Esophagus squamous epithelium (tissue), 5 donors: ENCODE measurements around the gene PALD1. TPM values are rescaled to one million over a fixed set of nuclear protein-coding genes. Genes with fewer than 3 reads are reported as not detected.

Experiments used
- DNase-seq: peaks from one replicate; lab custom pipeline; 2025; lab: John Stamatoyannopoulos, UW
- H3K27ac ChIP-seq, 4 donors: fragments of 200-600 bp; sonication (generic); one replicate each; pipeline ENCODE4 v1.5.1; 2016 to 2019; ENCODE audit warnings: mild to moderate bottlenecking in 1 of 4
- H3K27me3 ChIP-seq, 4 donors: fragments of 200-600 bp; sonication (generic); 1 replicate in 3 of 4; 2 replicates in 1 of 4; pipeline versions ENCODE4 v1.5.1 to v1.6.0; 2017 to 2021; ENCODE audit warnings: antibody characterized with exemption in 1 of 4
- H3K36me3 ChIP-seq, 3 donors: fragments of 200-600 bp; sonication (generic); one replicate each; pipeline ENCODE4 v1.5.1; 2016 to 2019
- H3K4me1 ChIP-seq, 3 donors: fragments of 200-600 bp; sonication (generic); one replicate each; pipeline ENCODE4 v1.5.1; 2017 to 2019
- H3K4me3 ChIP-seq, 4 donors: fragments of 200-600 bp; sonication (generic); 1 replicate in 3 of 4; 2 replicates in 1 of 4; pipeline ENCODE4 v1.5.1; 2016 to 2019; ENCODE audit warnings: mild to moderate bottlenecking in 2 of 4, moderate library complexity in 1 of 4
- H3K9me3 ChIP-seq, 3 donors: fragments of 200-600 bp; sonication (generic); one replicate each; pipeline ENCODE4 v1.5.1; 2016 to 2019
- POLR2A ChIP-seq, 4 donors: fragments of 450-650 bp; IDR thresholded peaks; one replicate each; pipeline ENCODE4 v1.6.1; 2017; ENCODE audit warnings: antibody characterized with exemption in 4 of 4, mild to moderate bottlenecking in 4 of 4, moderate library complexity in 3 of 4
- WGBS, 2 donors: methylation state at CpG; one replicate each; pipeline ENCODE4 v1.1.5; 2018; 5-methylcytosine and 5-hydroxymethylcytosine counted together
- intact Hi-C: fragments of 100-400 bp; cut with DNase I; formaldehyde crosslinking; loops from one replicate; pipeline ENCODE4 v1.15.0; 2022
- total RNA-seq, 4 donors: library from RNA; depleted of rRNA; stranded (reverse); fragments of >200 nt; gene quantifications; one replicate each; pipeline ENCODE4 v1.1.0, GENCODE V29; 2016
- TF ChIP-seq, protein P1 (sequence below), 6 experiments: fragments of 450-650 bp in 4 of 6; fragments of 200-600 bp in 2 of 6; sonication (generic) in 2 of 6; IDR thresholded peaks; one replicate each; pipeline ENCODE4 v1.5.1; 2016 to 2019; ENCODE audit warnings: antibody characterized with exemption in 6 of 6, mild to moderate bottlenecking in 4 of 6, moderate library complexity in 4 of 6
- donor health status: DM: yes; HTN: yes; CAD: no.

The PALD1 gene
- total RNA-seq, 4 donors from 2014 or later = 2.6 to 11.3 (median 4.5) TPM

DNA sequence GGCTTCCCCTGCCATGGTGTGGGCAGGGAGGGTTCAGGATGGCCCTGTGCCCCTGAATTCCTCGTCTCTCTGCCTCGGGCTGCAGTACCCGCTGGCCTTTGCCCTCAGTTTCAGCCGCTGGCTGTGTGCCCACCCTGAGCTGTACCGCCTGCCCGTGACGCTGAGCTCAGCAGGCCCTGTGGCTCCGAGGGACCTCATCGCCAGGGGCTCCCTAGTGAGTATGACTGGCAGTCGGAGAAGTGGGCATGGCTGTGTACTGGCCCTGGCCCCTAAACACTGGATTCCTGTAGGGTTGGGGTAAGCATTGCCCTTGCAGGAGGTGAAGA is 59.6 kb downstream of the PALD1 start:
- H3K9me3 ChIP-seq = no peaks in the 10 kb centered on the region
- H3K36me3 ChIP-seq = peaks cover 0 to 16% (median 0%) of the 10 kb centered on the region in 3 donors
- 88 to 94% methylated on average over 4 to 5 of the region's 10 CpGs for WGBS, 2 donors
- no peak for TF ChIP-seq POLR2A (IDR thresholded peaks at IDR 0.05)
- TF ChIP-seq, protein P1, sequence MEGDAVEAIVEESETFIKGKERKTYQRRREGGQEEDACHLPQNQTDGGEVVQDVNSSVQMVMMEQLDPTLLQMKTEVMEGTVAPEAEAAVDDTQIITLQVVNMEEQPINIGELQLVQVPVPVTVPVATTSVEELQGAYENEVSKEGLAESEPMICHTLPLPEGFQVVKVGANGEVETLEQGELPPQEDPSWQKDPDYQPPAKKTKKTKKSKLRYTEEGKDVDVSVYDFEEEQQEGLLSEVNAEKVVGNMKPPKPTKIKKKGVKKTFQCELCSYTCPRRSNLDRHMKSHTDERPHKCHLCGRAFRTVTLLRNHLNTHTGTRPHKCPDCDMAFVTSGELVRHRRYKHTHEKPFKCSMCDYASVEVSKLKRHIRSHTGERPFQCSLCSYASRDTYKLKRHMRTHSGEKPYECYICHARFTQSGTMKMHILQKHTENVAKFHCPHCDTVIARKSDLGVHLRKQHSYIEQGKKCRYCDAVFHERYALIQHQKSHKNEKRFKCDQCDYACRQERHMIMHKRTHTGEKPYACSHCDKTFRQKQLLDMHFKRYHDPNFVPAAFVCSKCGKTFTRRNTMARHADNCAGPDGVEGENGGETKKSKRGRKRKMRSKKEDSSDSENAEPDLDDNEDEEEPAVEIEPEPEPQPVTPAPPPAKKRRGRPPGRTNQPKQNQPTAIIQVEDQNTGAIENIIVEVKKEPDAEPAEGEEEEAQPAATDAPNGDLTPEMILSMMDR (IDR thresholded peaks at IDR 0.05) = no peak
- no peak overlapping the region for H3K27ac ChIP-seq
- no peak for DNase-seq
- no peaks in the 10 kb centered on the region for H3K4me1 ChIP-seq
- H3K4me3 ChIP-seq = no peak overlapping the region
- intact Hi-C loops = loop anchor here (5.0 kb wide), 1 partner anchor 76 kb away; no protein-coding TSS in a partner anchor
- H3K27me3 ChIP-seq = no peaks in the 10 kb centered on the region

DNA sequence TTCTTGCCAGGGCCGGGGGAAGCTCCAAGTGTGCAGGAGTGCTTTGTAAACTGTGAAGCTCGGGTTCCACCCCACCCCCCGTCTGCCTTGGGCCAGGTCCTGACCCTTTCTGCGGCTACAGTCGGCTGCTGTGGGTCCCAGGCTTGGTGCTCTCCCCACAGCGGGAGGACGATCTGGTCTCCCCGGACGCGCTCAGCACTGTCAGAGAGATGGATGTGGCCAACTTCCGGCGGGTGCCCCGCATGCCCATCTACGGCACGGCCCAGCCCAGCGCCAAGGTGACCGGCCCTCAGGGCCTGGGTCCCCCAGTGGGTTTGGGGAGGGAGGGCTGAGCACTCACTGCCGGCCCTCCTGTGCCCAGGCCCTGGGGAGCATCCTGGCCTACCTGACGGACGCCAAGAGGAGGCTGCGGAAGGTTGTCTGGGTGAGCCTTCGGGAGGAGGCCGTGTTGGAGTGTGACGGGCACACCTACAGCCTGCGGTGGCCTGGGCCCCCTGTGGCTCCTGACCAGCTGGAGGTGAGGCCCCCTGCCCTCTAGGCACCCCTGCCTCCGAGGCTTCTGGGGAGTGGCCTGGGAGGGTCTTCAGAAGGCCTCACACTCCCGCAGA is 60.3 kb downstream of the PALD1 start:
- H3K9me3 ChIP-seq = no peaks in the 10 kb centered on the region
- no peaks in the 10 kb centered on the region for H3K4me1 ChIP-seq
- no peak overlapping the region for H3K27ac ChIP-seq
- H3K4me3 ChIP-seq = no peak overlapping the region
- intact Hi-C loops = loop anchor here (5.0 kb wide), 1 partner anchor 77 kb away; no protein-coding TSS in a partner anchor
- H3K36me3 ChIP-seq = peaks cover 0 to 16% (median 0%) of the 10 kb centered on the region in 3 donors
- H3K27me3 ChIP-seq = no peaks in the 10 kb centered on the region
- 94% methylated on average over 7 of the region's 27 CpGs; no CpG with 5 or more reads in 1 of the 2 donors for WGBS, 2 donors
- DNase-seq = no peak
- TF ChIP-seq, protein P1 (IDR thresholded peaks at IDR 0.05) = no peak
- no peak for TF ChIP-seq POLR2A (IDR thresholded peaks at IDR 0.05)

GRCh38 chr10:70539471-70539870 is 60.9 kb downstream of the PALD1 start:
- Histone ChIP-seq H3K4me1 (no peaks in the 10 kb centered on the region), H3K4me3 (no peak overlapping the region), H3K27ac (no peak overlapping the region), H3K9me3 (no peaks in the 10 kb centered on the region), H3K27me3 (no peaks in the 10 kb centered on the region), H3K36me3 (peaks cover 0 to 16% (median 0%) of the 10 kb centered on the region in 3 donors)
- 70 to 80% methylated on average over 1 to 4 of the region's 7 CpGs for WGBS, 2 donors
- no peak for DNase-seq
- TF ChIP-seq POLR2A (IDR thresholded peaks at IDR 0.05) = no peak
- TF ChIP-seq, protein P1 (IDR thresholded peaks at IDR 0.05) = no peak
- intact Hi-C loops = loop anchor here (5.0 kb wide), 1 partner anchor 77 kb away; no protein-coding TSS in a partner anchor

DNA sequence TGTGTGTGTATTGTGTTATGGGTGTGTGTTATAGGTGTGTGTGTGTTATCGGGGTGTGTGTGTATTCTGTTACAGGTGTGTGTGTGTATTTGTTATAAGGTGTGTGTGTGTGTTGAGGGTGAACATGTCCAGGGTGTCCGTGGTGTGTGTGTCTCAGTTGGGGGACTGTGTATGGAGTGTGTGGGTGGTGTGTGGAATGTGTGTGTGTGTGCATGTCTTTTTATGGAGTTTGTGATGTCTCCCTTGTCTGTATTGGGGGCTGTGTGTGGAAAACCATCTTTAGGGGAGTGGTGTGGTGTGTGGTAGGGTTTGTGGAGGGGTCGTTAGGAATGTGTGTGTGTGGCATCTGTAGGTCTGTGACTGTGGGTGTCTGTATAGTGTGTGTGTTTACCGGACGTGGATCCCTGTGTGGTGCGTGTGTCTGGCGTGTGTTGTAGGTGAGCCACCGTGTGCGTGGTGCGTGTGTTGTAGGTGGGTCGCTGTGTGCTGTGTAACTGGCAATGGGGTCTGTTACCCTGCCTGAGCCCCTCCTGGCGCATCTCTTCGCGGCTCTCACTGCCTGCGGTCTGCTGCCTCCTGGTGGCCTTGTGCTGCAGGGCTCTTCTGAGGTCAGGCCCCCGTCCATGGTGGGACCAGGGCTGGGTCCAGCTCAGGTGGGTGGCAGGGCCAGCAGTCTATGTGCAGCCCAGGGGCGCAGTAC is 61.7 kb downstream of the PALD1 start:
- Histone ChIP-seq H3K27ac (no peak overlapping the region), H3K9me3 (no peaks in the 10 kb centered on the region), H3K36me3 (peaks cover 0 to 16% (median 0%) of the 10 kb centered on the region in 3 donors), H3K4me3 (no peak overlapping the region), H3K4me1 (no peaks in the 10 kb centered on the region), H3K27me3 (no peaks in the 10 kb centered on the region)
- intact Hi-C loops = no loop called here
- 66 to 80% methylated on average over 11 to 16 of the region's 17 CpGs for WGBS, 2 donors
- DNase-seq = no peak
- TF ChIP-seq, protein P1 (IDR thresholded peaks at IDR 0.05) = peak; percentile 47 to 64 (median 54)
- TF ChIP-seq POLR2A (IDR thresholded peaks at IDR 0.05) = no peak

- intact Hi-C loops = no loop called here
- 93 to 96% methylated on average over 5 to 8 of the region's 15 CpGs for WGBS, 2 donors
These were observed 62.3 kb downstream of the PALD1 start for GRCh38 chr10:70540789-70541360.

More at GRCh38 chr10:70540789-70541360, 62.3 kb downstream of the PALD1 start:
- TF ChIP-seq POLR2A (IDR thresholded peaks at IDR 0.05) = no peak
- TF ChIP-seq, protein P1 (IDR thresholded peaks at IDR 0.05) = peak in 1 of 6 experiments; percentile 5
- Histone ChIP-seq H3K9me3 (no peaks in the 10 kb centered on the region), H3K27me3 (no peaks in the 10 kb centered on the region), H3K4me3 (no peak overlapping the region), H3K4me1 (no peaks in the 10 kb centered on the region), H3K36me3 (peaks cover 0 to 16% (median 0%) of the 10 kb centered on the region in 3 donors), H3K27ac (no peak overlapping the region)
- no peak for DNase-seq
